HepG2 (cell line): Measurements from ENCODE around the gene AKAP9. TPM values are rescaled to one million over a fixed set of nuclear protein-coding genes. Genes with fewer than 3 reads are reported as not detected.

ENCODE experiments used
- ATAC-seq: fragments of 200-7000 bp; cut with Tn5 transposase; 3 replicates; pipeline ENCODE4 v1.9.1; 2020; ENCODE audit warnings: mild to moderate bottlenecking, moderate library complexity
- BruUV-seq: library from RNA; stranded (reverse); fragments of 400-500 nt; replicated peaks from 2 replicates; lab custom pipeline; 2021; lab: Mats Ljungman, UMichigan
- CTCF ChIA-PET: fragments of 300-600 bp; formaldehyde crosslinking; extraction: SDS; loops from one replicate; lab custom pipeline; 2021; ENCODE audit warnings: low total read pairs, inconsistent platforms, low intra/inter-chr PET ratio; lab: Yijun Ruan, JAX
- POLR2A ChIA-PET: fragments of 350-600 bp; sonication (Branson Sonifier 250); formaldehyde crosslinking; loops from one replicate; lab custom pipeline; 2020; ENCODE audit warnings: antibody characterized with exemption, inconsistent platforms; lab: Yijun Ruan, JAX
- DNase-seq: peaks from one replicate; pipeline ENCODE4 v3.0.0-alpha.2; 2015; ENCODE audit warnings: low spot score
- FAIRE-seq: peaks from 3 replicates; lab custom pipeline; 2011; peaks lifted over from hg19 to GRCh38; lab: Jason Lieb, UNC
- H2AFZ ChIP-seq: one replicate; pipeline ENCODE4 v1.6.1; 2011; ENCODE audit warnings: low read length, inconsistent platforms
- H3K27ac ChIP-seq: fragments of 300-600 bp; 3 replicates; pipeline ENCODE4 v1.8.0; 2011; ENCODE audit warnings: mixed run types, mild to moderate bottlenecking, mixed read lengths, low read length, inconsistent platforms; ENCODE audit not compliant: insufficient read depth; ENCODE audit errors: extremely low read length
- H3K27me3 ChIP-seq, 2 experiments: fragments of 200-600 bp in 1 of 2; 2 replicates in 1 of 2; 3 replicates in 1 of 2; pipeline versions ENCODE4 v1.6.0 to v1.8.0; 2011; ENCODE audit warnings: low read length in 2 of 2, mild to moderate bottlenecking in 2 of 2, moderate library complexity in 2 of 2, inconsistent platforms in 1 of 2; ENCODE audit not compliant: insufficient read depth in 2 of 2, control insufficient read depth in 1 of 2
- H3K36me3 ChIP-seq, 2 experiments: fragments of 200-600 bp in 1 of 2; replicated peaks in 1 of 2; 2 replicates in 1 of 2; 3 replicates in 1 of 2; pipeline versions ENCODE4 v1.5.1 to v1.8.0; 2011; ENCODE audit warnings: low read length in 2 of 2, inconsistent platforms in 1 of 2; ENCODE audit not compliant: insufficient read depth in 2 of 2, control insufficient read depth in 1 of 2
- H3K4me1 ChIP-seq: 2 replicates; pipeline ENCODE4 v1.5.1; 2012; ENCODE audit warnings: low read length, inconsistent platforms; ENCODE audit not compliant: insufficient read depth
- H3K4me2 ChIP-seq: 2 replicates; pipeline ENCODE4 v1.6.0; 2011; ENCODE audit warnings: low read depth, low read length, inconsistent platforms
- H3K4me3 ChIP-seq, 3 experiments: fragments of 200-600 bp in 1 of 3; sonication (generic), shearing (Covaris generic) in 1 of 3; replicated peaks in 1 of 3; 2 replicates each; pipeline ENCODE4 v1.5.1; 2011 to 2016; ENCODE audit warnings: low read length in 3 of 3, inconsistent platforms in 2 of 3, low read depth in 2 of 3, mild to moderate bottlenecking in 2 of 3, control low read depth in 1 of 3, mixed read lengths in 1 of 3; ENCODE audit not compliant: insufficient read depth in 1 of 3
- H3K79me2 ChIP-seq: one replicate; pipeline ENCODE4 v1.6.1; 2011; ENCODE audit warnings: low read length, inconsistent platforms; ENCODE audit not compliant: insufficient read depth
- H3K9ac ChIP-seq: 2 replicates; pipeline ENCODE4 v1.6.0; 2011; ENCODE audit warnings: mild to moderate bottlenecking, low read depth, low read length, inconsistent platforms; ENCODE audit not compliant: insufficient read depth
- H3K9me3 ChIP-seq: 2 replicates; pipeline ENCODE4 v1.5.1; 2012; ENCODE audit warnings: mild to moderate bottlenecking, low read length
- H4K20me1 ChIP-seq: 2 replicates; pipeline ENCODE4 v1.6.0; 2011; ENCODE audit warnings: inconsistent platforms, mild to moderate bottlenecking, low read length, moderate library complexity; ENCODE audit not compliant: insufficient read depth
- DMAP1 ChIP-seq: IDR thresholded peaks from 2 replicates; pipeline ENCODE4 v1.6.1; 2016
- HNRNPL ChIP-seq: fragments of 200-400 bp; formaldehyde crosslinking; IDR thresholded peaks from 2 replicates; pipeline ENCODE4 v1.6.1; 2017; ENCODE audit warnings: mild to moderate bottlenecking, low read depth, low read length
- IKZF1 ChIP-seq: fragments of 450-650 bp; IDR thresholded peaks from 2 replicates; pipeline ENCODE4 v1.7.1; 2016
- MYNN ChIP-seq: sonication (generic); formaldehyde crosslinking; IDR thresholded peaks from 2 replicates; pipeline ENCODE4 v1.4.0; 2020; ENCODE audit warnings: mild to moderate bottlenecking, low read depth, missing genetic modification reagents
- POGZ ChIP-seq: sonication (generic); formaldehyde crosslinking; IDR thresholded peaks from 2 replicates; pipeline ENCODE4 v1.4.0; 2020; ENCODE audit warnings: mild to moderate bottlenecking, missing genetic modification reagents
- SAP130 ChIP-seq: IDR thresholded peaks from 2 replicates; pipeline ENCODE4 v1.6.1; 2016; ENCODE audit warnings: low read depth
- SMAD3 ChIP-seq: sonication (generic); formaldehyde crosslinking; IDR thresholded peaks from 2 replicates; pipeline ENCODE4 v1.4.0; 2020; ENCODE audit warnings: missing genetic modification reagents
- ZNF234 ChIP-seq: sonication (generic); formaldehyde crosslinking; conservative IDR thresholded peaks from 2 replicates; pipeline ENCODE4 v1.5.1; 2020; ENCODE audit warnings: mild to moderate bottlenecking, missing genetic modification reagents
- ZNF34 ChIP-seq: sonication (generic); formaldehyde crosslinking; IDR thresholded peaks from 2 replicates; pipeline ENCODE4 v1.4.0; 2020; ENCODE audit warnings: mild to moderate bottlenecking, missing genetic modification reagents, borderline replicate concordance
- ZNF496 ChIP-seq: sonication (generic); formaldehyde crosslinking; IDR thresholded peaks from 2 replicates; pipeline ENCODE4 v1.8.1; 2023; ENCODE audit warnings: mild to moderate bottlenecking, moderate library complexity, missing genetic modification reagents; ENCODE audit not compliant: insufficient replicate concordance
- ZNF777 ChIP-seq: sonication (generic); formaldehyde crosslinking; IDR thresholded peaks from 2 replicates; pipeline ENCODE4 v1.4.0; 2020; ENCODE audit warnings: missing genetic modification reagents
- WGBS: methylation state at CpG from one replicate; pipeline ENCODE4 v1.1.6; 2017; ENCODE audit warnings: low lambda C conversion rate; 5-methylcytosine and 5-hydroxymethylcytosine counted together
- in situ Hi-C: cut with HindIII; loops from 2 replicates; pipeline ENCODE4 v1.10.0; 2017; ENCODE audit warnings: low pct_unique_long_range_greater_than_20kb; ENCODE audit not compliant: extremely low pct_ligation_motif_present
- intact Hi-C: fragments of 100-400 bp; cut with micrococcal nuclease; formaldehyde crosslinking; loops from one replicate; pipeline ENCODE4 v1.10.0; 2022; ENCODE audit not compliant: unreplicated experiment
- polyA plus RNA-seq, 8 experiments: library from polyadenylated mRNA; depleted of rRNA in 3 of 8; stranded (reverse) in 7 of 8; unstranded in 1 of 8; fragments of >200 nt; fragmentation: Illumina TruSeq in 4 of 8; extraction: Trizol in 4 of 8; gene quantifications; 2 replicates each; pipeline versions ENCODE4 v1.2.1 to v1.2.3, GENCODE V29; 2011 to 2016; ENCODE audit warnings: low read depth in 4 of 8, missing spikeins in 1 of 8, mixed read lengths in 1 of 8; ENCODE audit not compliant: insufficient read depth in 1 of 8
- total RNA-seq, 5 experiments: library from RNA; depleted of rRNA; stranded (reverse); fragments of >200 nt; fragmentation: Illumina TruSeq; extraction: Trizol; gene quantifications; 2 replicates each; pipeline ENCODE4 v1.2.3, GENCODE V29; 2016; ENCODE audit warnings: low read depth in 1 of 5

The AKAP9 gene
- total and polyA plus RNA-seq, 2 of the 13 experiments (the other 11 are each of a cell fraction or from before 2014, with no cell fraction given), result 27.6 to 33.1 TPM

GRCh38 chr7:92121681-92122080 lies 181.0 kb downstream of the AKAP9 start:
- intact Hi-C loops (no loop called here), in situ Hi-C loops (no loop called here)
- no peak overlapping the region for H3K9ac ChIP-seq
- no peak overlapping the region for H3K27ac ChIP-seq
- DNase-seq (no peak), FAIRE-seq (no peak), ATAC-seq (no peak)
- H3K4me3 ChIP-seq, result no peak overlapping the region
- POLR2A ChIA-PET, result no interaction called here
- H3K4me2 ChIP-seq, result no peak overlapping the region
- H4K20me1 ChIP-seq, result peaks cover 41% of the 10 kb centered on the region
- peaks cover 84% of the 10 kb centered on the region for H3K79me2 ChIP-seq
- CTCF ChIA-PET, result no interaction called here
- H3K4me1 ChIP-seq, result peaks cover 17% of the 10 kb centered on the region; the same call in 1 of the 2 replicates
- BruUV-seq, result no TSS peak
- no peaks in the 10 kb centered on the region for H3K27me3 ChIP-seq
- H3K9me3 ChIP-seq, result no peaks in the 10 kb centered on the region
- TF ChIP-seq SMAD3 (CRISPR knock-in tag) (no peak), DMAP1 (CRISPR knock-in tag) (no peak), POGZ (CRISPR knock-in tag) (no peak), HNRNPL (no peak), ZNF34 (no peak), ZNF777 (no peak), IKZF1 (no peak), ZNF234 (CRISPR knock-in tag) (no peak)
- TF ChIP-seq, all 625 proteins: peak for 0
- Histone ChIP-seq H2AFZ (no peak overlapping the region), H3K36me3 (peaks cover 7 to 85% of the 10 kb centered on the region in 2 experiments)

DNA sequence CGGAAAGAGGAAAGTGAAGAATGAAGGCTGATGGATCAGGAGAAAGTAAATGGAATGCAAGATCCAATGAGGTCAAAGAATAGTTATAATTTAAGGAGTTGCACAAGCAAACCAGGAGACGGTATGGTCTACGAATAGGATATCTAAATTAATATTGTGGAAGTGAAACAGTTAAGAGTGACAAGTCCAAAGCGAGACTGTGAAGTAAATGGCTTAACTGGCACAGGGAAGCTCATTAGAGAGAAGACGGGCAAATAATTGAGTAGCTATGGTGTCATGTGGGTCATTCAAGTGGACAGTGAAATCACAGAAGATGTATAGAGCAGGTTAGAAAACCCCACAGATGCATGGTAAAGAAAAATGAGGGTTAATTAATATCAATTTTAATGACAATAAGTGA lies 190.4 kb downstream of the AKAP9 start:
- Histone ChIP-seq H3K9ac (no peak overlapping the region), H2AFZ (no peak overlapping the region), H3K4me1 (peaks cover 36% of the 10 kb centered on the region), H3K27ac (no peak overlapping the region), H3K4me2 (peak overlapping the region; percentile 98), H3K4me3 (peak overlapping the region in 2 of 3 experiments; percentile 95 to 100; a peak in 2 of 6 replicates), H3K27me3 (no peaks in the 10 kb centered on the region; a peak in 1 of 5 replicates), H3K79me2 (peaks cover 82% of the 10 kb centered on the region), H3K36me3 (peaks cover 8 to 52% of the 10 kb centered on the region in 2 experiments), H3K9me3 (no peaks in the 10 kb centered on the region), H4K20me1 (peaks cover 52% of the 10 kb centered on the region)
- intact Hi-C loops (loop anchor here (5.0 kb wide), 2 partner anchors 249 to 316 kb away; partner anchors contain the start of genes GATAD1 and MTERF1), in situ Hi-C loops (no loop called here)
- ATAC-seq, result no peak
- no peak for TF ChIP-seq MYNN (CRISPR knock-in tag)
- no peak for TF ChIP-seq ZNF496 (CRISPR knock-in tag)
- 0 out of 2 replicates have a peak, but pooled peaks have one; percentile 1 for TF ChIP-seq SAP130 (CRISPR knock-in tag)
- BruUV-seq, result no TSS peak
- 94% methylated on average over 5 of the region's 5 CpGs for WGBS
- POLR2A ChIA-PET, result no interaction called here
- no peak for DNase-seq
- CTCF ChIA-PET, result no interaction called here
- no peak for FAIRE-seq
